ENCODE data around the gene TNPO2. TPM values are rescaled to one million over a fixed set of nuclear protein-coding genes. Genes with fewer than 3 reads are reported as not detected.

Gene TNPO2
- total RNA-seq, 1 donor from 2014 or later, result 138 TPM

DNA sequence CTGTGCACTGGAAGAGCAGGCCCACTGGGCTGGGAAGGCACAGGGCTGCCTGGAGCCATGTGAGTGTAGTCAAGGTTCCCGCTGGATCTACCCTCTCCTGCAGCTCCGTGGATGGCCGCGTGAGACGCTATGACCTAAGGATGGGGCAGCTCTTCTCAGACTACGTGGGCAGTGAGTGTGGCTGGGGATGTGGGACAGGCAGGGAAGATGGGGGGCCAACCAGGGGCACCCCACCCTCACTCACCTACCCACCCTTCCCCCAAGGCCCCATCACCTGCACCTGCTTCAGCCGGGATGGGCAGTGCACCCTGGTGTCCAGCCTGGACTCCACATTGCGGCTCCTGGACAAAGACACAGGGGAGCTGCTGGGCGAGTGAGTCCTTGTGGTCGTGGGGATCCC is 51.0 kb downstream of the TNPO2 start:
- H3K9me3 Mint-ChIP-seq, result no peaks in the 10 kb centered on the region
- no peak for DNase-seq (ENCODE audit: low read depth, low spot score)
- H3K4me1 Mint-ChIP-seq, result peaks cover 41% of the 10 kb centered on the region
- H3K27ac Mint-ChIP-seq (ENCODE audit: unreplicated experiment), result no peak overlapping the region
- peaks cover 11% of the 10 kb centered on the region for H3K36me3 Mint-ChIP-seq (ENCODE audit: low read depth)
- H3K4me3 Mint-ChIP-seq, result peak overlapping the region; percentile 87
- TF ChIP-seq, protein P1, sequence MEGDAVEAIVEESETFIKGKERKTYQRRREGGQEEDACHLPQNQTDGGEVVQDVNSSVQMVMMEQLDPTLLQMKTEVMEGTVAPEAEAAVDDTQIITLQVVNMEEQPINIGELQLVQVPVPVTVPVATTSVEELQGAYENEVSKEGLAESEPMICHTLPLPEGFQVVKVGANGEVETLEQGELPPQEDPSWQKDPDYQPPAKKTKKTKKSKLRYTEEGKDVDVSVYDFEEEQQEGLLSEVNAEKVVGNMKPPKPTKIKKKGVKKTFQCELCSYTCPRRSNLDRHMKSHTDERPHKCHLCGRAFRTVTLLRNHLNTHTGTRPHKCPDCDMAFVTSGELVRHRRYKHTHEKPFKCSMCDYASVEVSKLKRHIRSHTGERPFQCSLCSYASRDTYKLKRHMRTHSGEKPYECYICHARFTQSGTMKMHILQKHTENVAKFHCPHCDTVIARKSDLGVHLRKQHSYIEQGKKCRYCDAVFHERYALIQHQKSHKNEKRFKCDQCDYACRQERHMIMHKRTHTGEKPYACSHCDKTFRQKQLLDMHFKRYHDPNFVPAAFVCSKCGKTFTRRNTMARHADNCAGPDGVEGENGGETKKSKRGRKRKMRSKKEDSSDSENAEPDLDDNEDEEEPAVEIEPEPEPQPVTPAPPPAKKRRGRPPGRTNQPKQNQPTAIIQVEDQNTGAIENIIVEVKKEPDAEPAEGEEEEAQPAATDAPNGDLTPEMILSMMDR (conservative IDR thresholded peaks at IDR 0.05), result no peak
- peaks cover 5% of the 10 kb centered on the region for H3K27me3 Mint-ChIP-seq (ENCODE audit: low read depth)

DNA sequence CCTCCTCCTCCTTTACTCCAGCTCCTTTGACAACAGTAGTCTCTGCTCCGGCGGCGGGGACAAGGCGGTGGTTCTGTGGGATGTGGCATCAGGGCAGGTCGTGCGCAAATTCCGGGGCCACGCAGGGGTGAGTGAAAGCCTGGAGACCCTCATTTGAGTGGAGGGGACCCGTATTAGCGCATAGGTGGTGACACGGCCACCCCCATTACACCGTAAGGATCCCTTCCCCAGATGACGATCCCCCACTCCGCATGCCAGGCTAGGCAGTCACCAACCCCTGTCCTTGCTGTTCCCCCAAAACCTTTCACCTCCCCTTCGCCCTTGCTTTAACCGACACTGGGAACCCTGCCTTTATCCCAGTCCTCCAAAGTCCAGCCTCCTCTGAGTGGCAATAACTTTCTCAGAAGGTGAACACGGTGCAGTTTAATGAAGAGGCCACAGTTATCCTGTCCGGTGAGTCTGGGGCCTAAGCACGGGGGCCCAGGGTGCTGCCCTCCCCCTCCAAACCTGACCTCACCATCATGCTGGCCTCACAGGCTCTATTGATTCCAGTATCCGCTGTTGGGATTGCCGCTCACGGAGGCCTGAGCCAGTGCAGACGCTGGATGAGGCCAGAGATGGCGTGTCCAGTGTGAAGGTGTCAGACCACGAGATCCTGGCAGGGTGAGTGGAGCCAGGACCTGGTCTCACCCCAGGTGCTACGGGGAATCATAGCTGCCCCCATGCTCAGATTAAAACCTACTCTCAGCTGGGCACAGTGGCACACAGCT is 53.4 kb downstream of the TNPO2 start:
- no peaks in the 10 kb centered on the region for H3K9me3 Mint-ChIP-seq
- DNase-seq (ENCODE audit: low read depth, low spot score), result no peak
- peaks cover 7% of the 10 kb centered on the region for H3K36me3 Mint-ChIP-seq (ENCODE audit: low read depth)
- TF ChIP-seq, protein P1 (conservative IDR thresholded peaks at IDR 0.05), result no peak
- no peak overlapping the region for H3K27ac Mint-ChIP-seq (ENCODE audit: unreplicated experiment)
- peak overlapping the region; percentile 98 for H3K4me3 Mint-ChIP-seq
- peaks cover 50% of the 10 kb centered on the region for H3K4me1 Mint-ChIP-seq
- H3K27me3 Mint-ChIP-seq (ENCODE audit: low read depth), result peaks cover 3% of the 10 kb centered on the region

DNA sequence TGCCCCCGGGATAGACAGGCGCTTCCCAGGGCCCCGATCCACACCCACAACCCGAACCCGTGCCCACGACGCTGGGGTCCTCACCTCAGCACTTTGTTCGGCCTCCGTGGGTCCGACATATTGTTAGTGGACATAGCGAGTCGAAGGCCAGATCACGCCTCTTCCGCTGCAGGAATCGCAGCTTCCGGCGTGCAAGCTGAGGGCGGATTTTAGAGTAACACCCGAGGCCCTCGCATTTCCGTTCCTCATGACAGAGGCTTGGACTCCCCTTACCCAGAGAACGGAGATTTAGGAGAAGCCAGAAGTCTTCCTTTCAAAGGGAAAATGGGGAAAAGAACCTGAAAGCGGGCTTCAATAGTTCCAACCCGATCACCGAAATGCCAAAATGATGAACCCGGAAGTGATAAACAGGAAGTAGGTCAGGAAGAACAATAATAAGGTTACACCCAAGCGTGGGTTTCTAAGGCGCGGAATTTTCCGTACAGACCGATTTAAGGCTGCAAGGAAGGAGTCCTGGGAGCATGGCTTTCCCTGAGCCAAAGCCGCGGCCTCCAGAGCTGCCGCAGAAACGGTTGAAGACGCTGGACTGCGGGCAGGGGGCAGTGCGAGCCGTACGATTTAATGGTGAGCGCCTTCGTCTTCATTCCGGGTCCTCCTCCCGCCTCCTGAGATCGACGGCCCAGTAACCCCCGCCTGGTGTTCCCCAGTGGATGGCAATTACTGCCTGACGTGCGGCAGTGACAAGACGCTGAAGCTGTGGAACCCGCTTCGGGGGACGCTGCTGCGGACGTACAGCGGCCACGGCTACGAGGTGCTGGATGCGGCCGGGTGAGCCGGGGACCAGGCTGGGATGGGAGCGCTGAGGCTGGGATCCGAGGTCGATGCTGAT is 54.2 kb downstream of the TNPO2 start:
- peaks cover 3% of the 10 kb centered on the region for H3K27me3 Mint-ChIP-seq (ENCODE audit: low read depth)
- TF ChIP-seq, protein P1 (conservative IDR thresholded peaks at IDR 0.05), result no peak
- DNase-seq (ENCODE audit: low read depth, low spot score), result peak; percentile 67
- no peaks in the 10 kb centered on the region for H3K9me3 Mint-ChIP-seq
- H3K36me3 Mint-ChIP-seq (ENCODE audit: low read depth), result peaks cover 6% of the 10 kb centered on the region
- H3K4me3 Mint-ChIP-seq, result peak overlapping the region; percentile 98
- peak overlapping the region; percentile 100 for H3K27ac Mint-ChIP-seq (ENCODE audit: unreplicated experiment)
- peaks cover 50% of the 10 kb centered on the region for H3K4me1 Mint-ChIP-seq

DNA sequence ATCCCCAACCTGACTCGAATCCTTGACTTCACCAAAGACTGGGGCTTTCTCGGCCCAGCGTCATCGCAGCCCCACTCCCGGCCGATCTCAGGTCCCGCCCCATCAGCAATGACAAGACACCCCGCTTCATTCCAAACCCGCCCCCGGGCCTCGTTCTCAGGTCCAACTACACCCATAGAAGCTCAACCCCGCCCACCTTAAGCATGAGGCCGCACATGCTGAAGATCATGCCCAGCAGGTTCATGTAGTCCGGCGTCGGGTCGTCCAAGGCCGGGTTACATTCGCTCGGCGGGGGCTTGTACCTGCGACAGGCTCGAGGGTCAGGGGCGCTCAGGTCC is 54.8 kb downstream of the TNPO2 start:
- Mint-ChIP-seq H3K27ac (ENCODE audit: unreplicated experiment) (peak overlapping the region; percentile 100), H3K4me1 (peaks cover 50% of the 10 kb centered on the region), H3K9me3 (no peaks in the 10 kb centered on the region), H3K4me3 (peak overlapping the region; percentile 98), H3K27me3 (ENCODE audit: low read depth) (peaks cover 3% of the 10 kb centered on the region), H3K36me3 (ENCODE audit: low read depth) (peaks cover 4% of the 10 kb centered on the region)
- TF ChIP-seq, protein P1 (conservative IDR thresholded peaks at IDR 0.05), result no peak
- no peak for DNase-seq (ENCODE audit: low read depth, low spot score)

DNA sequence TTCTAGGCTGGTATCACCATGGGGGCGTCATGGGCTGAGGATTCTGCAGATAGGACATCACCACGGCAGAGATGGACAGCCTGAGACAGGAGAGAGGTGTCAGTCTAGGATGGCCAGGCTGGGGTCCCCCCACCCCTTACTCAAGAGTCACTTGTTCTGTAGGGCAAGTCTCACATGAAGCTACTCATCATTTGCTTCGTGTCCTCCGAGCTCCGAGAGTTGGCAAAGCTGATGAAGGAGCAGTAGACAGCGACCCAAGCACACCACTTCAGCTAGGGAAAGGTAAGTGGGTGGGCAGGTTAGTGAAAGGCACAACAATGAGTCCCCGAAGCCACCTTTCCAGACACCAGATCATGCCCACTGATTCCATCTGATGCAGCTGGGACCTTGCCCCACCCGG is 55.4 kb downstream of the TNPO2 start:
- H3K4me3 Mint-ChIP-seq, result peak overlapping the region; percentile 98
- peak overlapping the region; percentile 62 for H3K27ac Mint-ChIP-seq (ENCODE audit: unreplicated experiment)
- H3K36me3 Mint-ChIP-seq (ENCODE audit: low read depth), result peaks cover 4% of the 10 kb centered on the region
- H3K4me1 Mint-ChIP-seq, result peaks cover 50% of the 10 kb centered on the region
- H3K27me3 Mint-ChIP-seq (ENCODE audit: low read depth), result peaks cover 3% of the 10 kb centered on the region
- TF ChIP-seq, protein P1 (conservative IDR thresholded peaks at IDR 0.05), result no peak
- no peaks in the 10 kb centered on the region for H3K9me3 Mint-ChIP-seq
- DNase-seq (ENCODE audit: low read depth, low spot score), result no peak
